ENCODE measurements around the gene TCF7L1. TPM values are rescaled to one million over a fixed set of nuclear protein-coding genes. Genes with fewer than 3 reads are reported as not detected.
"Not testable (repeated sequence)": the region's sequence is repeated elsewhere in the genome, so short reads cannot be mapped to it uniquely, and the experiment has no call there.

Gene TCF7L1
- total RNA-seq, 1 experiment from 2014 or later: 1.1 TPM

- Mint-ChIP-seq H3K27me3 (ENCODE audit: insufficient read depth, unreplicated experiment) (peaks cover 19% of the 10 kb centered on the region), H3K4me3 (ENCODE audit: unreplicated experiment) (no peak overlapping the region), H3K27ac (ENCODE audit: low read depth, unreplicated experiment) (no peak overlapping the region), H3K36me3 (ENCODE audit: insufficient read depth, unreplicated experiment) (peaks cover 36% of the 10 kb centered on the region), H3K9me3 (ENCODE audit: unreplicated experiment) (no peaks in the 10 kb centered on the region), H3K4me1 (ENCODE audit: insufficient read depth, unreplicated experiment) (peaks cover 5% of the 10 kb centered on the region)
- CTCF ChIA-PET: interaction anchor here (0.6 kb wide), 2 partner anchors 10 to 46 kb away, joined by 3 read pairs; no protein-coding TSS in a partner anchor
- no peak for DNase-seq (ENCODE audit: unreplicated experiment)
- POLR2A ChIA-PET: interaction anchor here (0.8 to 5.4 kb wide), 3 partner anchors 10 to 14 kb away, joined by 3 to 27 read pairs (median 3); partner anchors contain the start of genes ELMOD3 and RETSAT
- intact Hi-C loops (cut with micrococcal nuclease): no loop called here
- no TSS peak for BruUV-seq (replicated peaks)
- TF ChIP-seq, protein P1, sequence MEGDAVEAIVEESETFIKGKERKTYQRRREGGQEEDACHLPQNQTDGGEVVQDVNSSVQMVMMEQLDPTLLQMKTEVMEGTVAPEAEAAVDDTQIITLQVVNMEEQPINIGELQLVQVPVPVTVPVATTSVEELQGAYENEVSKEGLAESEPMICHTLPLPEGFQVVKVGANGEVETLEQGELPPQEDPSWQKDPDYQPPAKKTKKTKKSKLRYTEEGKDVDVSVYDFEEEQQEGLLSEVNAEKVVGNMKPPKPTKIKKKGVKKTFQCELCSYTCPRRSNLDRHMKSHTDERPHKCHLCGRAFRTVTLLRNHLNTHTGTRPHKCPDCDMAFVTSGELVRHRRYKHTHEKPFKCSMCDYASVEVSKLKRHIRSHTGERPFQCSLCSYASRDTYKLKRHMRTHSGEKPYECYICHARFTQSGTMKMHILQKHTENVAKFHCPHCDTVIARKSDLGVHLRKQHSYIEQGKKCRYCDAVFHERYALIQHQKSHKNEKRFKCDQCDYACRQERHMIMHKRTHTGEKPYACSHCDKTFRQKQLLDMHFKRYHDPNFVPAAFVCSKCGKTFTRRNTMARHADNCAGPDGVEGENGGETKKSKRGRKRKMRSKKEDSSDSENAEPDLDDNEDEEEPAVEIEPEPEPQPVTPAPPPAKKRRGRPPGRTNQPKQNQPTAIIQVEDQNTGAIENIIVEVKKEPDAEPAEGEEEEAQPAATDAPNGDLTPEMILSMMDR (IDR thresholded peaks at IDR 0.05; ENCODE audit: unreplicated experiment): no peak
These were observed 208.3 kb downstream of the TCF7L1 start for GRCh38 chr2:85341269-85342029.

DNA sequence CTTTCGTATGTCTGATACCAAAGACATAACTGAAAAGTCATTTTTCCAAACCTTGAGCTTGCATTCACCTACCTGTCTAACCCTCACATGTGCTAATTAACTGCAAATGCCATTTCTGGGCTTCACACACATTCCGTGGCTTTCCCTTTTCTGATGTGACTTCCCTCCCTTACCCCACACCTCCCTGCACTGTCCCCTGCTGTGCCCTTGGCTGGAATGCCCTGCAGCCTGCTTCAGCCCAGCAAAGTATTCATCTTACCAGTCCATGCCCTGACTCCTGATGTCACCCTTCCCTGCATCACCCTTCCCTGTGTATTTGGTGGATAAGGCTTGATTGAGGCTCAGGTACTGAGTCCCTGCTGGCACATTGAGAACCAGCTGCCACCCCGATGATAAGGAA, 209.0 kb downstream of the TCF7L1 start:
- no peak for DNase-seq (ENCODE audit: unreplicated experiment)
- intact Hi-C loops (cut with micrococcal nuclease): no loop called here
- Mint-ChIP-seq H3K27me3 (ENCODE audit: insufficient read depth, unreplicated experiment) (peaks cover 19% of the 10 kb centered on the region), H3K9me3 (ENCODE audit: unreplicated experiment) (no peaks in the 10 kb centered on the region), H3K36me3 (ENCODE audit: insufficient read depth, unreplicated experiment) (peaks cover 43% of the 10 kb centered on the region), H3K4me3 (ENCODE audit: unreplicated experiment) (no peak overlapping the region), H3K27ac (ENCODE audit: low read depth, unreplicated experiment) (no peak overlapping the region), H3K4me1 (ENCODE audit: insufficient read depth, unreplicated experiment) (peaks cover 5% of the 10 kb centered on the region)
- POLR2A ChIA-PET: interaction anchor here (0.6 to 5.4 kb wide), 4 partner anchors 11 to 38 kb away, joined by 3 to 27 read pairs (median 3); partner anchors contain the start of genes ELMOD3 and RETSAT
- TF ChIP-seq, protein P1 (IDR thresholded peaks at IDR 0.05; ENCODE audit: unreplicated experiment): no peak
- no TSS peak for BruUV-seq (replicated peaks)
- CTCF ChIA-PET: interaction anchor here (0.6 kb wide), 2 partner anchors 9 to 45 kb away, joined by 3 read pairs; no protein-coding TSS in a partner anchor

DNA sequence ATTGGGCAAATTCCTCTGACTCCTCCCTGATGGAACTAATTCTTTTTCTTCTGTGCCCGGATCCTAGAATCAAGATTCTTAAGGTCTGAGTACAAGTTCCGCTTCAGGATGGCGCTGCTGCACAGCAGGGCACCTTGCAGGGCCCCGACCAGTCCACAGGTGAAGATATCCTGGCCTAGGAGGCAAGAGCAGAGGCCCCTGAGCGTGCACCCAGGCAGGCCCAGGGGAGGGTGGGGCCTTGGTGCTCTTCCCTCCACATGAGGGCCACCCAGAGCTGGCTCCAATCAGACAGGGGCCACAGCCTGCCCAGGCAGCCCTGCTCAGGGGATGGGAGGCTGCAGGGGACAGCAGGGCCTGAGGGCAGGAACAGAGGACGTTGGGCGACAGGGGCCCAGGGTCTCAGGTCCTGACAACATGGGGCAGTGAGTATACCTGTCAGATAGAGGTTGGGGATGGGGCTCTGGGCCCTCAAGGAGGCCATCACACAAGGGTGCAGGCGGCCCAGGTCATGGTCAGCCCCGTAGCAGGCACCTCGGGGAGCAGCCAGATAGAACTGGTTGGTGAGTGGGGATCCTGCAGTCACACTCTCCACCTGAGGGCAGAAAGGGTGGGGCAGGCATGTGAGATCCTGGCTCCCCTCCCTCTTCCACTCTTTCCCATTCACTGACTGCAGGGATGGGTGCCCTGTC, 210.2 kb downstream of the TCF7L1 start:
- DNase-seq (ENCODE audit: unreplicated experiment); BruUV-seq (replicated peaks): not testable (repeated sequence)

GRCh38 chr2:85344356-85344954, 211.3 kb downstream of the TCF7L1 start:
- intact Hi-C loops (cut with micrococcal nuclease): no loop called here
- Mint-ChIP-seq H3K27me3 (ENCODE audit: insufficient read depth, unreplicated experiment) (no peaks in the 10 kb centered on the region), H3K36me3 (ENCODE audit: insufficient read depth, unreplicated experiment) (peaks cover 66% of the 10 kb centered on the region), H3K27ac (ENCODE audit: low read depth, unreplicated experiment) (no peak overlapping the region), H3K4me3 (ENCODE audit: unreplicated experiment) (no peak overlapping the region), H3K9me3 (ENCODE audit: unreplicated experiment) (no peaks in the 10 kb centered on the region), H3K4me1 (ENCODE audit: insufficient read depth, unreplicated experiment) (peaks cover 5% of the 10 kb centered on the region)
- CTCF ChIA-PET: interaction anchor here (0.6 to 1.0 kb wide), 2 partner anchors 8 to 63 kb away, joined by 4 read pairs; no protein-coding TSS in a partner anchor
- POLR2A ChIA-PET: interaction anchor here (1.2 to 1.5 kb wide), 2 partner anchors 10 to 17 kb away, joined by 4 read pairs; partner anchors contain the start of genes ELMOD3, RETSAT and TGOLN2
- TF ChIP-seq, protein P1 (IDR thresholded peaks at IDR 0.05; ENCODE audit: unreplicated experiment): no peak
- DNase-seq (ENCODE audit: unreplicated experiment): no peak
- BruUV-seq (replicated peaks): no TSS peak

More for the DNA sequence above, 210.2 kb downstream of the TCF7L1 start:
- H3K4me3 Mint-ChIP-seq (ENCODE audit: unreplicated experiment); H3K4me1 Mint-ChIP-seq (ENCODE audit: insufficient read depth, unreplicated experiment); H3K27ac Mint-ChIP-seq (ENCODE audit: low read depth, unreplicated experiment); H3K9me3 Mint-ChIP-seq (ENCODE audit: unreplicated experiment); CTCF ChIA-PET; intact Hi-C loops (cut with micrococcal nuclease): not testable (repeated sequence)
- H3K36me3 Mint-ChIP-seq (ENCODE audit: insufficient read depth, unreplicated experiment): peaks cover 55% of the 10 kb centered on the region
- POLR2A ChIA-PET: interaction anchor here (0.7 to 1.2 kb wide), 2 partner anchors 10 to 11 kb away, joined by 4 read pairs; partner anchors contain the start of genes ELMOD3 and RETSAT
- H3K27me3 Mint-ChIP-seq (ENCODE audit: insufficient read depth, unreplicated experiment): peaks cover 11% of the 10 kb centered on the region
